GM19099 (cell line): ENCODE results near the gene NIM1K.

Source experiments
- POLR2A ChIP-seq: IDR thresholded peaks from 3 replicates; pipeline ENCODE4 v1.6.1; 2011; ENCODE audit warnings: low read depth; ENCODE audit not compliant: insufficient read length; ENCODE audit errors: extremely low read depth

The NIM1K gene

DNA sequence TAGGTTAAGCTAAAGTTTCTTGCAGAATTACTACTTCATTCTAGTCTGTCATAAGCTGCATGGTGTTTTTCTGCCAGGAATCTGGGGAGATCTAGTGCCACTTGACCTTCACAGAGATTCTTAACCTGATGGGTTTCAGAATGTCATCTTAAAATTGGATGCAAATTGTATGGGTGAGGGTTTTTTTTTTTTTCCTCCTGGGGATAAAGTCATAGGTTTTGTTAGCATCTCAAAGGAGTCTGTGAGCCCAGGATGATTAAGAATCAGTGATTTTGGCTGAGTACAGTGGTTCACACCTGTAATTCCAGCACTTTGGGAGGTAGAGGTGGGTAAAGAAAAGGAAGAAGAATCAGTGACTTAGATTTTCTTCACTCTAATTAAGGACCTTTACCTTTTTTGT lies 51.2 kb downstream of the NIM1K start:
- no peak for TF ChIP-seq POLR2A

DNA sequence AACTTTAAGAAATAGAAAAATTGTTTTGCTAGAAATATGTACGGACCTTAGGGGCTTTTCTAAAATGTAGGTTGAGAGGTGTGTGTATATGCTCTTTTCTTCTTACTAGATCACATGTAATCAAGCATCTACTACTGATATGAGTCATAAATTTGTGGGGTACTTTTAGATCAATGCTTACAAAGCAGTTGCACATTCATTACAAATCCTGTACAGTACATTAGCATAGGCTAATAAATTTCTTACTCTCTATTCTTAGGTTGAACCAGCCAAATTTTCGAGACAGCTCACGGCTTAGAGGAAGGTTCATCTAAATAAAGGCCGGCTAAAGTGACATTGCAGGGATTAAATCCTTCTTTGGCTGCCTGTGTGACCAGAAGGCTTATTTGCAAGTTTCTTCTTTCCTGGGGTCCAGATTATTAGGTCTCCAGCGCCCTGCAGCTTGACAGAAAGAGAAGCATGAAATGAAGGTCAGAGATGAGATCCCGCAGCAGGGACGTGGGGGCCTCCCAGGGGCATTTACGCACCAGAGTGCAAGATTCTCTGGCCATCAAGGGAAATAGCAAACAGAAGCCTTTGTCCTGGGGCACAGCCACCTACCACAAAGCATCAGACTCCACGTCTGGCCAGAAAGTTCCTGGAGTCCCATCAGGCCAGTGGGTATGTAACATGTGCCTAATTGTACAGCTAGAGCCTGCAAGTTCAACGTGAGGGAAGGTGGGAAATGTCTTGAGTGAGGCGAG lies 53.0 kb downstream of the NIM1K start:
- no peak for TF ChIP-seq POLR2A

DNA sequence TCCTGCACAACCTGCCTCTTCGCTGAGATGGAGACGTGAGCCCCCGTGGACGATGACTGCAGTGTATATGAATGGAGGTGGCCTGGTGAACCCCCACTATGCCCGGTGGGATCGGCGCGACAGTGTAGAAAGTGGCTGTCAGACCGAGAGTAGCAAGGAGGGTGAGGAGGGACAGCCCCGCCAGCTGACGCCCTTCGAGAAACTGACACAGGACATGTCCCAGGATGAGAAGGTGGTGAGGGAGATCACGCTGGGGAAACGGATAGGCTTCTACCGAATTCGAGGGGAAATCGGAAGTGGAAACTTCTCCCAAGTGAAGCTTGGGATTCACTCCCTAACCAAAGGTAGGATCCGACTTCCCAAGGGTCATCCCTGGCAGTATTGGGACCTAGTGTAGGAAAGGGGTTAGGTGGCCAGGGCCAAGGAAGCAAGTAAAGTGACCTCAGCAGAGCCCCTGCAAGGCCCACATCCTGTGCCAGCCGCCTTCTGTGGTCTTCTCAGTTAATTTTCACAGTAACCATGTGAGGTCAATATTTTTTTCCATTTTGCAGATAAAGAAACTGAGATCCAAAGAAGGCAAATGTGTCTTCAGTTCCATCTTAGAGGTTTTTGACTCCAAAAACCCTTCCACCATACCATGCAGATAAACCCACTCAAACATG lies 53.8 kb downstream of the NIM1K start:
- TF ChIP-seq POLR2A: no peak

DNA sequence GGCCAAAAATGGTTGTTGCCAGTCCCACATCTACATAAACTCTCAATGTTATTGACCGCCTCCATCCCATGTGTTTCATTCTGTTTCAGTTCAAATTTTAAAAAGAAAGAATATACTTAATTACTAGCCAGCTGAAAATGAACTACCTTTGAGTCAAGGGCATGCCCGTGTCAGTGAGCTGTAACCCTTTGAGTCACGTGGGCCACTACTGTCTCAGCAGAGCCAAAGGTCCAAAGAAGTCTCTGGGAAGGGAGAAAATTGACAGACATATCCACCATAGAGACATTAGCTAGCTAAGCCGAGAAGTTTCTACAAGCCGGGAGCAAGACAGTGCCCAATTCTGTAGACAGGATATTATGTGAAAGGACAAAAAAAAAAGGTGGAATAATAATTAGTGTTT lies 59.7 kb downstream of the NIM1K start:
- no peak for TF ChIP-seq POLR2A

DNA sequence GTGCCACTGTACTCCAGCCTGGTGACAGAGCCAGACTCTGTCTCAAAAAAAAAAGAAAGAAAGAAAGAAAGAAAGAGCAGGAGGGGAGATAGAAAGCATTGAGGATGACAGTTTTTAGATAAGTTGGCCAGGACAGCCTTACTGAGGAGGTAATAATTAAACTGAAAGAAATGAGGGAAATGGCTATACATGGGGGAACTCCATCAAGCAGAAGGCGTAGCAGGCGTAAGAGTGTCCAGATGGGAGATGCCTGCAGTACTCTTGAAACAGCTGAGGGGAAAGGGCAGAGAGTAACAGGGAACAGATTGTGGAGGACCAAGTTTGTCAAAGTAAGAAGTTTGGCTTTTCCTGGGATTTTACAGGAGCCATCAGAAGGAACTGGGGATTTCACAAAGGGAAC lies 63.7 kb downstream of the NIM1K start:
- no peak for TF ChIP-seq POLR2A

DNA sequence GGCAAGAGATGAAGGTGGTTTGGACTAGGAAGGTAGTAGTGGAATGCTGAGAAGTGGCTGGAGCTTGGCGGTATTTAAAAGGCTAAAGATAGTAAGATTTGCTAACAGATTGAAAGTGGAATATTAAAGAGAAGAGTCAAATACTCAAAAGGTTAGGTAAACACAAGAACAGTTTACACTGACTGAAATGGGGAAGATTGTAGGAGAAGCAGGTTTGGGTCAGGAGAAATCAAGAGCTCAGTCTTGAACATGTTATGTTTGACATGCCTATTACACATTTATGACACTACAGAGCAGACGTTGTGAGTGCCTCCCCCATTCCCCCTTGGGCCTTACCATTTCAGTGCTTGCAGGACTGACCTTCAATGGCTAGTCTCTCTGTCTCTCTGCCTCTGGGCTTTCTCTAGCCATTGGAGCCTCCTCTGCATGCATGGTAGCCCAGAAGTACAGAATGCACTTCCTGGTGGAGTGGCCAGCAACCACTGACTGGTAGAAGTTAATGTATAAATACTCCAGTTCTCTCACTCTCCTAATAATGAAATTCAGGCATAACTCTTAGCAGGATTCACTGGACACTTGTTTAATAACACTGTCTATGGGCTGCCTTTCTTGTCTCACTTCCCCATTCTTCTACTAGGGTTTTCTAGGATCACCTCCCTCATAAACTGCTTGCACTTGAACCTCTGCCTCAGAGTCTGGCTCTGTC lies 64.4 kb downstream of the NIM1K start:
- TF ChIP-seq POLR2A: no peak

DNA sequence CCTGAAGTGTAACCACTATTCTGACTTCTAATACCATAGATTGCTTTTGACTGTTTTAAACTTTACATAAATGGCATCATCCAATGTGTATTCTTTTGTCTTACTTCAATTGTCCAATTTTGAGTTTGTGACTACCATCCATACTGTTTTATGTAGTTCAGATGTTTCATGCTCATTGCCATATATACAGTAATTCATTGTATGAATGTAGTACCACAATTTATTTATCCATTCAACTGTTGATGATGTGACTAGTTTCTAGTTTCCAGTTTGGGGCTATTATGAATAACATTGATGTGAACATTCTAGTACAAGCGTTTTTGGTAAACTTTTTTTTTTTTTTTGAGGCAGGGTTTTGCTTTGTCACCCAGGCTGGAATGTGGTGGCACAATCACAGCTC lies 66.1 kb downstream of the NIM1K start:
- no peak for TF ChIP-seq POLR2A

DNA sequence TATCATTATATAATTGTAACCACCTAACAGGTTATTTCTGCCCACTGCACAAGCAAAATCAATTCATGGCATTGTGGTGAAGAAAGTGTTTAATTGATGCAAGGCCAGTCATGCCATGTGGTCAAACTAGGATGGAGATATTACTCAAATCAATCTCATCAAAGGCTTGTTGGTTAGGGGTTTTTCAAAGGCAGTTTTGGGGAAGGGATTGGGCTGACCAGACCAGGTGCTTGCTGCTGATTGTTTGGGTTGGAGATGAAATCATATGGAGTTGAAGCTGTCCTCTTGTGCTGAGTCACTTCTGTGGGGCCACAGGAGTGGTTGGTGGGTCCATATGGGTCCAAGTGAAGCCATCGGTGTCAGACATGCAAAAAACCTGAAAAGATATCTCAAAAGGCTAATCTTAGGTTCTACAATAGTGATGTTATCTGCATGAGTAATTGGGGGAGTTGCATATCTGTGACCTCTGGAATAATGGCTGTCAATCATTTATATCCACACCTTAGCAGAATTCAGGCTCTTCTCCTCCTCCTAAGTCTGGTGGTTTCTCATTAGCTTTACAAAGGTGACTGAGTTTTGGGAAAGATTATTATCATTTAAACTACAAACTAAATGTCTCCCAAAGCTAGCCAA lies 76.3 kb downstream of the NIM1K start:
- no peak for TF ChIP-seq POLR2A

DNA sequence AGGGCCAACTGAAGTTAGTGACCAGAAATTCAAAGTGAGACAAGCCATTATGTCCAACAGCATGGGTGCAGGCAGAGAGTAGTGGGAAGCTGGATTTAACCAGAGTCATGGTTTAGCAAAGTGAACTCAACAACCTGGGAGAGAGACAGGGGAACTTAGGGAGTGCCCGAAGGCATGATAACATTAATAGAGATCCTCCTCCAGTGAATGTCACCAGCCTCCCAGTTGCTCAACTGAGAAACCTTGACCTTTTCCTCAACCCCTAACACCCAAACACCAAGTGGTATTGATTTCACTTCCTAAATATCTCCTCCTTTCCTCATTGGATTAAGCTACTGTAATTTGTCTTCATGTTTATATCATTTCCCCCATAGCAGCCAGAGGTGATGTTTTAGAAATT lies 78.6 kb downstream of the NIM1K start:
- no peak for TF ChIP-seq POLR2A

DNA sequence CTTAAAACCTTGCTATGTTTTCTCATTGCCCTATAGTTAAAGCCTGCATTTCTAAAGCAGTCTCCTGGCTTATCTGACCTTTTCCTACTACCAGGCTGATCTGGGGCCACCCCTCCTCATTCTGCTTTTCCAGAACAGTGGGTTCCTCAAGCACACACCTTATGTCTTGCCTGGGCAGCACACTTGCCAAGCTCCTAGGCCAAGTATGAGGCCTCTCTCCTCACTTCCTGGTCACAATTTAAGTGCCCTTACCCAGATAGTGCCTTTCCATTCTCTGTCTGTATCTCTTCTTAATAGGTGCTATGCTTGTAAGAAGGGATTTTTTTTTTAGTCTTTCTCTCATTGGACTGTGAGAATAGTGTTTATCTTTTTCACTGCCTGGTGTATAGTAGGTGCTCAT lies 81.5 kb downstream of the NIM1K start:
- no peak for TF ChIP-seq POLR2A

DNA sequence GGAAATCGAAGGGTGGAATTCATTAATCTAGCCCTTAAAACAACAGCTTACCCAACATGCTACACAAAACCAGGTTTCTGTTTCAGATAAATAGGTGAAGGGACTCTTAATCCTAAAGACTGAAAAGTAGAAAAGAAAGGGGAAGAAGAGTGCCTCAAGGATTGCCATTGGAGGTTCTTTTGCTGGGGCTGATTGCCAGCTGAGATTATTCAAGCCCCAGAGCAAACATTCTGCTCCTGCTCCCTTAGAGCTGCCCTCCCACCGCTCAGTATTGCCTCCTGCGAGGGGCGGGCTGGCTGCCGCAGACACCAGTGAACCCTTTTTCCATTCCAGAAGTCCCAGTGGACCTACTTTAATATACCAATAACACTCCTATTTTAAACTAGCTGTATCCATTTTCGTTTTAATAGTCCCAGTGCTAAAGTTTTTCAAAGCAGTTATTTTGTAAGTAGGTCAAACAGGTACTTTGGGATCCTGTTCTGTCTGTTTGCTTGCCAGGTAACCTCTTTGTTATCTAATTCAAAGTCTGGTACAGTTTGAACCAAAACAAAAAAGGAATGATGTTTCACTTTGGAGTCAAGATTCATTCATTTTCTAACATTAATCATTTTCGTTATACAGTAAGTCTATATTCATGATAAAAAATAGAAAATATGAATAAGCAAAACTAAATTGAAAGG lies 82.5 kb downstream of the NIM1K start:
- no peak for TF ChIP-seq POLR2A

DNA sequence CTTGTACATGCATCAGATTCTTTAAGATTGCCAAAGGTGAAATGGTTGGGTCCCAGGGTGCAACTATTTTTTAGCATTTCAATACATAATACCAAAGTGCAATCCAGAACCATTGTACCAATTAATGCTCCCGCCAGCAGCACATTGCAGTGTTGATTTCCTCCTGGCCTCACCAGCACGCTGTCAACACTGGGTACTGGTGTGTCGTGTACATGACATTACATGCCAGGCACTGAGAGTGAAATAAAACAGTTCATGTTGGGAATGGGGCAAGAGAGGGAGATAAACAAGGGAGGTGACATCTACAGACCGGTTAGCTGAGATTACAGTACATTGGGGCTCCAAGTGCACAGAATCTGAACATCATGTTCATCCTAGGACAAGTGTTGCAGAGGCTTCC lies 83.4 kb downstream of the NIM1K start:
- no peak for TF ChIP-seq POLR2A

DNA sequence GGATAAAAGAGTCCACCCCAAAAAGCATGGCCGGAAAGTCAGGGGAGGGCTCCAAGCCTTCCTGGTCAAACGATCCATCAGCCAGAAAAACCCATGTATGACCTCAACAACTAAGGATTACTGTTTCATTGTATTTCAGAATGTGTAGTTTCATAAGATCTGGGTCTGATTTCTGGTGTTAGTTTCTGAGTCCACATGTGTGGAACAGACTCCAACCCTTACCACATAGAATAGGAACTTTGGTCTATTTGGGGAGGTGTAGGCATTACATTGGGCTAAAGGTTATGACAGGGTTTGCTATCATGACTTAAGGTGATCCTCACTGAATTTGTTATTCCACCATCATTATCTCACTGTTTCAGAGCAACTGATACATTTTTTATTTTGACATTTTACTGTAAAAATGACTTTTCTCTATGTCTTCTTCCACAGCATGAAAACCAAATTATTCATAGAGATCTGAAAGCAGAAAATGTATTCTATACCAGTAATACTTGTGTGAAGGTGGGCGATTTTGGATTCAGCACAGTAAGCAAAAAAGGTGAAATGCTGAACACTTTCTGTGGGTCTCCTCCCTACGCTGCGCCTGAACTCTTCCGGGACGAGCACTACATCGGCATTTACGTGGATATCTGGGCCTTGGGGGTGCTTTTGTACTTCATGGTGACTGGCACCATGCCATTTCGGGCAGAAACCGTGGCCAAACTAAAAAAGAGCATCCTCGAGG lies 87.7 kb downstream of the NIM1K start:
- TF ChIP-seq POLR2A: no peak
